Ovary (tissue), 10 donors: ENCODE data around the gene CCN6. TPM values are rescaled to one million over a fixed set of nuclear protein-coding genes. Genes with fewer than 3 reads are reported as not detected.

Experiments
- DNase-seq, 5 donors: peaks; one replicate each; pipeline ENCODE4 v3.0.0-alpha.2; 2019 to 2020
- H3K27ac ChIP-seq, 2 donors: fragments of 200-600 bp; one replicate each; pipeline versions ENCODE4 v1.5.1 to v1.8.0; 2019 to 2022
- H3K27me3 ChIP-seq: fragments of 200-600 bp; one replicate; pipeline ENCODE4 v1.8.0; 2022
- H3K36me3 ChIP-seq: fragments of 200-600 bp; sonication (generic); one replicate; pipeline ENCODE4 v1.5.1; 2019
- H3K4me1 ChIP-seq: one replicate; pipeline ENCODE4 v1.8.1; 2013; ENCODE audit warnings: mild to moderate bottlenecking, moderate library complexity; ENCODE audit not compliant: insufficient read depth
- H3K4me3 ChIP-seq: fragments of 200-600 bp; sonication (generic); one replicate; pipeline ENCODE4 v1.5.1; 2017
- H3K9me3 ChIP-seq, 2 donors: fragments of 200-600 bp in 1 of 2; sonication (generic) in 1 of 2; one replicate each; pipeline versions ENCODE4 v1.5.1 to v1.8.1; 2013 to 2019; ENCODE audit warnings: mild to moderate bottlenecking in 1 of 2, moderate library complexity in 1 of 2
- CTCF ChIP-seq, 3 donors: fragments of 450-650 bp in 2 of 3; fragments of 200-600 bp in 1 of 3; IDR thresholded peaks; one replicate each; pipeline versions ENCODE4 v1.5.1 to v1.8.0; 2016 to 2022; ENCODE audit warnings: antibody characterized with exemption in 3 of 3, mild to moderate bottlenecking in 1 of 3
- EP300 ChIP-seq: sonication (generic); formaldehyde crosslinking; IDR thresholded peaks from one replicate; pipeline ENCODE4 v1.6.1; 2017; ENCODE audit warnings: antibody characterized with exemption
- POLR2A ChIP-seq: fragments of 450-650 bp; IDR thresholded peaks from one replicate; pipeline ENCODE4 v1.6.1; 2017; ENCODE audit warnings: antibody characterized with exemption, mild to moderate bottlenecking, moderate library complexity
- WGBS, 3 donors: extraction: QIAGEN DNeasy Blood & Tissue Kit in 1 of 3; methylation state at CpG; one replicate each; pipeline versions ENCODE4 v1.1.5 to v1.1.7; 2013 to 2017; 5-methylcytosine and 5-hydroxymethylcytosine counted together
- intact Hi-C, 4 donors: fragments of 100-400 bp; cut with DNase I; formaldehyde crosslinking; loops; one replicate each; pipeline versions ENCODE4 v1.11.0 to v1.15.1; 2022 to 2023
- long read RNA-seq, 3 donors: library from polyadenylated mRNA in 2 of 3; unstranded in 2 of 3; transcript quantifications; one replicate each; pipeline ENCODE4 v2.0.0 and lab custom pipeline, GENCODE V29; 2021 to 2026
- polyA plus RNA-seq, 2 donors: library from polyadenylated mRNA; stranded (reverse); fragments of 200-250 nt in 1 of 2; fragments of 350-450 nt in 1 of 2; fragmentation: Illumina TruSeq in 1 of 2; extraction: RNeasy Lipid Tissue Mini Kit (QIAGEN cat#74804) in 1 of 2; gene quantifications; one replicate each; pipeline ENCODE4 v1.2.3, GENCODE V29; 2013 to 2014
- total RNA-seq, 7 donors: library from RNA; depleted of rRNA in 2 of 7; stranded (reverse); fragments of >200 nt in 2 of 7; fragmentation: NEBNext Ultra II Directional in 3 of 7; extraction: Animal tissue kit (Norgen Biotek cat#: 25700) in 3 of 7; gene quantifications; one replicate each; pipeline versions ENCODE4 v1.1.0 to v1.2.4, GENCODE V29; 2016 to 2023
- donor health status: DM: no; HTN: no; CAD: no; lungs with moderate emphysema.
- donor health status: DM: no; HTN: no; CAD: no.
- donor health status: Bipolar disorder and iron deficiency.
- donor health status: DM: yes; HTN: yes; CAD: no.
- donor health status: DM: no; HTN: no; CAD: no.
- donor health status: DM: yes; HTN: yes; CAD: no.

Gene CCN6
- total RNA-seq (1 to 10 TPM in 2 of 7 donors, under 1 TPM in 1, not detected in 4; 0.25 to 2.2 (median 1.3) TPM), polyA plus RNA-seq (not detected)
- long read RNA-seq, donor 1 = 0 reads
- long read RNA-seq, donor 2 = 0 reads
- long read RNA-seq, donor 3 = 0 reads

- Histone ChIP-seq H3K9me3 (no peaks in the 10 kb centered on the region), H3K4me1 (no peaks in the 10 kb centered on the region), H3K27me3 (no peaks in the 10 kb centered on the region), H3K27ac (no peak within 1 kb of the TSS), H3K4me3 (no peak within 1 kb of the TSS), H3K36me3 (no peaks in the 10 kb centered on the region)
- intact Hi-C loops = no loop called here
- DNase-seq = no peak
- TF ChIP-seq CTCF (IDR thresholded peaks at IDR 0.05) (no peak), POLR2A (no peak), EP300 (no peak)
- 87 to 91% (median 89%) methylated on average over 12 of the region's 12 CpGs for WGBS, 3 donors
Measured at GRCh38 chr6:112054001-112054400, at the start of gene CCN6. TSS of gene CCN6 (plus strand) at chr6:112054104. CDS start at chr6:112054358, 254 bp downstream.

GRCh38 chr6:112004201-112005012, 49.5 kb upstream of the CCN6 start:
- Histone ChIP-seq H3K4me3 (no peak overlapping the region), H3K4me1 (peaks cover 9% of the 10 kb centered on the region), H3K27ac (no peak overlapping the region), H3K36me3 (no peaks in the 10 kb centered on the region), H3K9me3 (no peaks in the 10 kb centered on the region), H3K27me3 (no peaks in the 10 kb centered on the region)
- intact Hi-C loops = no loop called here
- WGBS, 3 donors = 66 to 75% (median 70%) methylated on average over 5 of the region's 5 CpGs
- no peak for TF ChIP-seq CTCF (IDR thresholded peaks at IDR 0.05)
- TF ChIP-seq EP300 = no peak
- TF ChIP-seq POLR2A = no peak
- no peak for DNase-seq

GRCh38 chr6:112005013-112005371, 48.9 kb upstream of the CCN6 start:
- no peaks in the 10 kb centered on the region for H3K9me3 ChIP-seq
- H3K27me3 ChIP-seq = no peaks in the 10 kb centered on the region
- 43 to 54% (median 54%) methylated on average over 1 of the region's 1 CpG for WGBS, 3 donors
- H3K27ac ChIP-seq = no peak overlapping the region
- intact Hi-C loops = no loop called here
- peaks cover 9% of the 10 kb centered on the region for H3K4me1 ChIP-seq
- TF ChIP-seq CTCF (IDR thresholded peaks at IDR 0.05) (no peak), EP300 (no peak), POLR2A (no peak)
- DNase-seq = no peak
- H3K36me3 ChIP-seq = no peaks in the 10 kb centered on the region
- H3K4me3 ChIP-seq = no peak overlapping the region

- no peak overlapping the region for H3K27ac ChIP-seq
Measured at GRCh38 chr6:112007254-112007653, 46.6 kb upstream of the CCN6 start.

More at GRCh38 chr6:112007254-112007653, 46.6 kb upstream of the CCN6 start:
- TF ChIP-seq CTCF (IDR thresholded peaks at IDR 0.05) (no peak), POLR2A (no peak), EP300 (no peak)
- Histone ChIP-seq H3K4me1 (peaks cover 9% of the 10 kb centered on the region), H3K4me3 (no peak overlapping the region), H3K27me3 (no peaks in the 10 kb centered on the region), H3K9me3 (no peaks in the 10 kb centered on the region), H3K36me3 (no peaks in the 10 kb centered on the region)
- intact Hi-C loops = no loop called here
- 3 to 10% (median 3%) methylated on average over 2 of the region's 2 CpGs for WGBS, 3 donors
- DNase-seq = no peak
